H9 (cell line): ENCODE results near the gene EPAS1. TPM values are rescaled to one million over a fixed set of nuclear protein-coding genes. Genes with fewer than 3 reads are reported as not detected.

ENCODE experiments used
- DNase-seq: peaks from one replicate; pipeline ENCODE4 v3.0.0-alpha.2; 2017
- H2AFZ ChIP-seq: one replicate; pipeline ENCODE4 v1.6.1; 2013; ENCODE audit warnings: mild to moderate bottlenecking, low read length, control low read depth, moderate library complexity
- H2AK5ac ChIP-seq: 2 replicates; pipeline ENCODE4 v1.6.1; 2013; ENCODE audit warnings: low read length, control low read depth, mixed read lengths; ENCODE audit not compliant: insufficient read length
- H2BK120ac ChIP-seq: one replicate; pipeline ENCODE4 v1.6.1; 2013; ENCODE audit warnings: low read depth, mild to moderate bottlenecking, low read length, control low read depth, inconsistent platforms; ENCODE audit not compliant: poor library complexity, severe bottlenecking
- H2BK12ac ChIP-seq: 2 replicates; pipeline ENCODE4 v1.6.1; 2013; ENCODE audit warnings: low read length, control low read depth, mixed read lengths, low read depth; ENCODE audit not compliant: insufficient read length
- H2BK15ac ChIP-seq: 2 replicates; pipeline ENCODE4 v1.6.1; 2013; ENCODE audit warnings: low read depth, low read length, control low read depth
- H2BK20ac ChIP-seq: one replicate; pipeline ENCODE4 v1.6.1; 2013; ENCODE audit warnings: low read depth, mild to moderate bottlenecking, low read length, control low read depth, inconsistent platforms; ENCODE audit not compliant: poor library complexity, severe bottlenecking
- H2BK5ac ChIP-seq: 2 replicates; pipeline ENCODE4 v1.6.1; 2013; ENCODE audit warnings: low read length, control low read depth, mixed read lengths; ENCODE audit not compliant: insufficient read length
- H3K14ac ChIP-seq: 2 replicates; pipeline ENCODE4 v1.6.1; 2013; ENCODE audit warnings: low read length, control low read depth; ENCODE audit not compliant: insufficient read depth
- H3K18ac ChIP-seq: 2 replicates; pipeline ENCODE4 v1.6.1; 2013; ENCODE audit warnings: low read depth, mild to moderate bottlenecking, mixed read lengths, low read length, control low read depth; ENCODE audit not compliant: insufficient read length
- H3K23ac ChIP-seq: 2 replicates; pipeline ENCODE4 v1.6.1; 2013; ENCODE audit warnings: low read length, control low read depth, mixed read lengths, low read depth; ENCODE audit not compliant: insufficient read length
- H3K23me2 ChIP-seq: 2 replicates; pipeline ENCODE4 v1.6.1; 2013; ENCODE audit warnings: low read depth, mild to moderate bottlenecking, mixed read lengths, low read length, control low read depth; ENCODE audit not compliant: insufficient read length, poor library complexity, severe bottlenecking
- H3K27ac ChIP-seq: 2 replicates; pipeline ENCODE4 v1.5.1; 2013; ENCODE audit warnings: low read length, control low read depth, mixed read lengths, low read depth; ENCODE audit not compliant: insufficient read length
- H3K27me3 ChIP-seq: 2 replicates; pipeline ENCODE4 v1.6.1; 2013; ENCODE audit warnings: low read length, control low read depth, inconsistent platforms; ENCODE audit not compliant: insufficient read depth
- H3K4ac ChIP-seq: 2 replicates; pipeline ENCODE4 v1.6.1; 2013; ENCODE audit warnings: low read depth, mild to moderate bottlenecking, control low read depth, inconsistent platforms, low read length, moderate library complexity
- H3K4me1 ChIP-seq: 2 replicates; pipeline ENCODE4 v1.6.1; 2013; ENCODE audit warnings: low read length, control low read depth, inconsistent platforms; ENCODE audit not compliant: insufficient read depth
- H3K4me2 ChIP-seq: 2 replicates; pipeline ENCODE4 v1.6.1; 2013; ENCODE audit warnings: low read length, control low read depth, mixed read lengths; ENCODE audit not compliant: insufficient read length, insufficient read depth
- H3K56ac ChIP-seq: 2 replicates; pipeline ENCODE4 v1.6.1; 2013; ENCODE audit warnings: low read depth, mild to moderate bottlenecking, mixed read lengths, low read length, control low read depth; ENCODE audit not compliant: insufficient read length
- H3K79me1 ChIP-seq: 2 replicates; pipeline ENCODE4 v1.6.1; 2013; ENCODE audit warnings: low read depth, mild to moderate bottlenecking, moderate library complexity, low read length, control low read depth, inconsistent platforms; ENCODE audit not compliant: insufficient read depth, poor library complexity, severe bottlenecking
- H3K79me2 ChIP-seq: 2 replicates; pipeline ENCODE4 v1.6.1; 2013; ENCODE audit warnings: low read length, control low read depth, inconsistent platforms; ENCODE audit not compliant: insufficient read depth
- H3K9ac ChIP-seq: 2 replicates; pipeline ENCODE4 v1.6.1; 2013; ENCODE audit warnings: low read length, control low read depth, mixed read lengths; ENCODE audit not compliant: insufficient read length; ENCODE audit errors: extremely low read depth
- H3K9me3 ChIP-seq: one replicate; pipeline ENCODE4 v1.6.1; 2013; ENCODE audit warnings: low read depth, low read length, inconsistent platforms; ENCODE audit not compliant: control insufficient read depth
- H3T11ph ChIP-seq: one replicate; pipeline ENCODE4 v1.6.1; 2013; ENCODE audit warnings: mild to moderate bottlenecking, low read length, control low read depth, inconsistent platforms
- H4K20me1 ChIP-seq: one replicate; pipeline ENCODE4 v1.6.1; 2013; ENCODE audit not compliant: control insufficient read depth, insufficient read length, insufficient read depth
- H4K5ac ChIP-seq: 2 replicates; pipeline ENCODE4 v1.6.1; 2013; ENCODE audit warnings: low read depth, mild to moderate bottlenecking, mixed read lengths, low read length, control low read depth; ENCODE audit not compliant: insufficient read length
- H4K8ac ChIP-seq: replicated peaks from 2 replicates; pipeline ENCODE4 v1.6.1; 2013; ENCODE audit warnings: low read length, control low read depth, mixed read lengths, low read depth; ENCODE audit not compliant: insufficient read length
- H4K91ac ChIP-seq: 2 replicates; pipeline ENCODE4 v1.6.1; 2013; ENCODE audit warnings: low read depth, mild to moderate bottlenecking, moderate library complexity, mixed read lengths, low read length, control low read depth; ENCODE audit not compliant: insufficient read length
- H3K27ac Mint-ChIP-seq, 3 experiments: 2 replicates in 2 of 3; 3 replicates in 1 of 3; pipeline ENCODE4 v1.8.0; 2020 to 2021; ENCODE audit warnings: mixed read lengths in 3 of 3, mild to moderate bottlenecking in 1 of 3, moderate library complexity in 1 of 3
- H3K27me3 Mint-ChIP-seq: 2 replicates; pipeline ENCODE4 v1.8.0; 2021; ENCODE audit warnings: low read depth, mild to moderate bottlenecking, moderate library complexity, mixed read lengths
- H3K36me3 Mint-ChIP-seq, 3 experiments: 2 replicates in 2 of 3; 3 replicates in 1 of 3; pipeline ENCODE4 v1.8.0; 2020 to 2021; ENCODE audit warnings: low read depth in 3 of 3, mixed read lengths in 3 of 3; ENCODE audit not compliant: insufficient read depth in 1 of 3
- H3K4me1 Mint-ChIP-seq, 2 experiments: 2 replicates each; pipeline ENCODE4 v1.8.0; 2020; ENCODE audit warnings: mixed read lengths in 2 of 2
- H3K4me3 Mint-ChIP-seq, 2 experiments: 2 replicates in 1 of 2; 3 replicates in 1 of 2; pipeline ENCODE4 v1.8.0; 2020 to 2021; ENCODE audit warnings: mild to moderate bottlenecking in 2 of 2, mixed read lengths in 2 of 2, moderate library complexity in 1 of 2
- H3K9me3 Mint-ChIP-seq, 2 experiments: 2 replicates in 1 of 2; 3 replicates in 1 of 2; pipeline ENCODE4 v1.8.0; 2020; ENCODE audit warnings: mild to moderate bottlenecking in 2 of 2, mixed read lengths in 2 of 2, moderate library complexity in 1 of 2
- WGBS: extraction: QIAGEN DNeasy Blood & Tissue Kit; methylation state at CpG from one replicate; pipeline ENCODE4 v1.1.7; 2013; ENCODE audit warnings: missing lambda C conversion rate, low lambda C conversion rate, mixed read lengths; ENCODE audit not compliant: insufficient read length; ENCODE audit errors: extremely low coverage; 5-methylcytosine and 5-hydroxymethylcytosine counted together
- total RNA-seq: library from RNA; stranded (reverse); gene quantifications from 2 replicates; pipeline ENCODE4 v1.2.1, GENCODE V29; 2021
- TF ChIP-seq, protein P1 (sequence below): fragments of 200-600 bp; sonication (generic); conservative IDR thresholded peaks from 3 replicates; pipeline ENCODE4 v1.8.0; 2021; ENCODE audit warnings: antibody characterized with exemption, mild to moderate bottlenecking

Gene EPAS1
- total RNA-seq, 1 experiment from 2014 or later: 1.1 TPM

DNA sequence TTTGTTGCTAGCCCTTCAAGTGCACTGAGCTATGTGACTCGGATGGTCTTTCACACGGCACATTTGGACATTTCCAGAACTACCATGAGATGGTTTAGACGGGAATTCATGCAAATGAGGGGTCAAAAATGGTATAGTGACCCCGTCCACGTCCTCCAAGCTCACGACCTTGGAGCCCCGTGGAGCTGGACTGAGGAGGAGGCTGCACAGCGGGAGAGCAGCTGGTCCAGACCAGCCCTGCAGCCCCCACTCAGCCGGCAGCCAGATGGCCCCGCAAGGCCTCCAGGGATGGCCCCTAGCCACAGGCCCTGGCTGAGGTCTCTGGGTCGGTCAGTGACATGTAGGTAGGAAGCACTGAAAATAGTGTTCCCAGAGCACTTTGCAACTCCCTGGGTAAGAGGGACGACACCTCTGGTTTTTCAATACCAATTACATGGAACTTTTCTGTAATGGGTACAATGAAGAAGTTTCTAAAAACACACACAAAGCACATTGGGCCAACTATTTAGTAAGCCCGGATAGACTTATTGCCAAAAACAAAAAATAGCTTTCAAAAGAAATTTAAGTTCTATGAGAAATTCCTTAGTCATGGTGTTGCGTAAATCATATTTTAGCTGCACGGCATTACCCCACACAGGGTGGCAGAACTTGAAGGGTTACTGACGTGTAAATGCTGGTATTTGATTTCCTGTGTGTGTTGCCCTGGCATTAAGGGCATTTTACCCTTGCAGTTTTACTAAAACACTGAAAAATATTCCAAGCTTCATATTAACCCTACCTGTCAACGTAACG, 88.8 kb downstream of the EPAS1 start:
- no peaks in the 10 kb centered on the region for H3K9me3 ChIP-seq
- no peaks in the 10 kb centered on the region for H3K79me2 ChIP-seq
- H2BK12ac ChIP-seq: no peak overlapping the region
- H3K4ac ChIP-seq: no peak overlapping the region
- no peak overlapping the region for H2AFZ ChIP-seq
- H3K79me1 ChIP-seq: no peaks in the 10 kb centered on the region
- no peaks in the 10 kb centered on the region for H3K9me3 Mint-ChIP-seq
- no CpG with 5 or more reads among the region's 18 CpGs for WGBS
- no peak overlapping the region for H3T11ph ChIP-seq
- H4K8ac ChIP-seq: no peak overlapping the region
- no peak overlapping the region for H2BK20ac ChIP-seq
- no peak overlapping the region for H2BK5ac ChIP-seq
- no peak overlapping the region for H3K56ac ChIP-seq
- no peak overlapping the region for H3K23ac ChIP-seq
- no peaks in the 10 kb centered on the region; the same call in 1 of the 2 replicates for H3K27me3 Mint-ChIP-seq
- H3K4me3 Mint-ChIP-seq: no peak overlapping the region
- H3K14ac ChIP-seq: no peak overlapping the region
- H4K5ac ChIP-seq: no peak overlapping the region
- no peaks in the 10 kb centered on the region for H3K36me3 Mint-ChIP-seq
- no peak overlapping the region for H2BK120ac ChIP-seq
- TF ChIP-seq, protein P1, sequence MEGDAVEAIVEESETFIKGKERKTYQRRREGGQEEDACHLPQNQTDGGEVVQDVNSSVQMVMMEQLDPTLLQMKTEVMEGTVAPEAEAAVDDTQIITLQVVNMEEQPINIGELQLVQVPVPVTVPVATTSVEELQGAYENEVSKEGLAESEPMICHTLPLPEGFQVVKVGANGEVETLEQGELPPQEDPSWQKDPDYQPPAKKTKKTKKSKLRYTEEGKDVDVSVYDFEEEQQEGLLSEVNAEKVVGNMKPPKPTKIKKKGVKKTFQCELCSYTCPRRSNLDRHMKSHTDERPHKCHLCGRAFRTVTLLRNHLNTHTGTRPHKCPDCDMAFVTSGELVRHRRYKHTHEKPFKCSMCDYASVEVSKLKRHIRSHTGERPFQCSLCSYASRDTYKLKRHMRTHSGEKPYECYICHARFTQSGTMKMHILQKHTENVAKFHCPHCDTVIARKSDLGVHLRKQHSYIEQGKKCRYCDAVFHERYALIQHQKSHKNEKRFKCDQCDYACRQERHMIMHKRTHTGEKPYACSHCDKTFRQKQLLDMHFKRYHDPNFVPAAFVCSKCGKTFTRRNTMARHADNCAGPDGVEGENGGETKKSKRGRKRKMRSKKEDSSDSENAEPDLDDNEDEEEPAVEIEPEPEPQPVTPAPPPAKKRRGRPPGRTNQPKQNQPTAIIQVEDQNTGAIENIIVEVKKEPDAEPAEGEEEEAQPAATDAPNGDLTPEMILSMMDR: no peak
- no peaks in the 10 kb centered on the region for H3K4me1 ChIP-seq
- H3K27ac ChIP-seq: no peak overlapping the region
- no peak overlapping the region for H2BK15ac ChIP-seq
- no peaks in the 10 kb centered on the region for H3K4me1 Mint-ChIP-seq
- DNase-seq: peak; percentile 26
- no peak overlapping the region for H2AK5ac ChIP-seq
- H4K91ac ChIP-seq: no peak overlapping the region
- no peak overlapping the region for H3K9ac ChIP-seq
- H3K18ac ChIP-seq: no peak overlapping the region
- H3K27ac Mint-ChIP-seq: no peak overlapping the region
- H3K23me2 ChIP-seq: no peaks in the 10 kb centered on the region
- H3K4me2 ChIP-seq: no peak overlapping the region
- H3K27me3 ChIP-seq: no peaks in the 10 kb centered on the region
- H4K20me1 ChIP-seq: no peaks in the 10 kb centered on the region
